HEK293 (cell line): ENCODE results near the gene IRF6.

Experiments
- HOXA7 ChIP-seq: sonication (generic); formaldehyde crosslinking; IDR thresholded peaks from 2 replicates; pipeline ENCODE4 v1.8.1; 2022; ENCODE audit warnings: missing genetic modification reagents, borderline replicate concordance
- OSR2 ChIP-seq: fragments of 450-650 bp; formaldehyde crosslinking; IDR thresholded peaks from 2 replicates; pipeline ENCODE4 v1.5.1; 2016; ENCODE audit warnings: missing biosample characterization, missing genetic modification characterization
- PRDM2 ChIP-seq: fragments of 450-650 bp; formaldehyde crosslinking; IDR thresholded peaks from 2 replicates; pipeline ENCODE4 v1.5.1; 2016; ENCODE audit warnings: missing biosample characterization, missing genetic modification characterization, borderline replicate concordance
- ZBTB49 ChIP-seq: fragments of 450-650 bp; formaldehyde crosslinking; IDR thresholded peaks from 2 replicates; pipeline ENCODE4 v1.5.1; 2016; ENCODE audit warnings: missing biosample characterization, missing genetic modification characterization, low read depth
- ZNF146 ChIP-seq: fragments of 450-650 bp; formaldehyde crosslinking; IDR thresholded peaks from 2 replicates; pipeline ENCODE4 v1.5.1; 2016; ENCODE audit warnings: missing biosample characterization, missing genetic modification characterization
- ZNF202 ChIP-seq: fragments of 450-650 bp; formaldehyde crosslinking; IDR thresholded peaks from 2 replicates; pipeline ENCODE4 v1.5.1; 2016; ENCODE audit warnings: missing biosample characterization, missing genetic modification characterization, borderline replicate concordance
- ZNF274 ChIP-seq, 2 experiments: fragments of 200-500 bp in 1 of 2; fragments of 450-650 bp in 1 of 2; sonication (Bioruptor generic) in 1 of 2; formaldehyde crosslinking in 1 of 2; IDR thresholded peaks; 2 replicates each; pipeline versions ENCODE4 v1.5.1 to v1.6.1; 2014 to 2016; ENCODE audit warnings: borderline replicate concordance in 1 of 2, inconsistent platforms in 1 of 2, low read length in 1 of 2, missing biosample characterization in 1 of 2, missing genetic modification characterization in 1 of 2
- TF ChIP-seq, protein P1 (sequence below): fragments of 450-650 bp; formaldehyde crosslinking; IDR thresholded peaks from 2 replicates; pipeline ENCODE4 v1.5.1; 2016; ENCODE audit warnings: missing biosample characterization, missing genetic modification characterization
- TF ChIP-seq, protein P2 (sequence below): fragments of 450-650 bp; formaldehyde crosslinking; IDR thresholded peaks from 2 replicates; pipeline ENCODE4 v1.5.1; 2016; ENCODE audit warnings: missing biosample characterization, missing genetic modification characterization

GRCh38 chr1:209755926-209756614 lies 49.9 kb downstream of the IRF6 start, which contains the start of gene TRAF3IP3:
- TF ChIP-seq, protein P1, sequence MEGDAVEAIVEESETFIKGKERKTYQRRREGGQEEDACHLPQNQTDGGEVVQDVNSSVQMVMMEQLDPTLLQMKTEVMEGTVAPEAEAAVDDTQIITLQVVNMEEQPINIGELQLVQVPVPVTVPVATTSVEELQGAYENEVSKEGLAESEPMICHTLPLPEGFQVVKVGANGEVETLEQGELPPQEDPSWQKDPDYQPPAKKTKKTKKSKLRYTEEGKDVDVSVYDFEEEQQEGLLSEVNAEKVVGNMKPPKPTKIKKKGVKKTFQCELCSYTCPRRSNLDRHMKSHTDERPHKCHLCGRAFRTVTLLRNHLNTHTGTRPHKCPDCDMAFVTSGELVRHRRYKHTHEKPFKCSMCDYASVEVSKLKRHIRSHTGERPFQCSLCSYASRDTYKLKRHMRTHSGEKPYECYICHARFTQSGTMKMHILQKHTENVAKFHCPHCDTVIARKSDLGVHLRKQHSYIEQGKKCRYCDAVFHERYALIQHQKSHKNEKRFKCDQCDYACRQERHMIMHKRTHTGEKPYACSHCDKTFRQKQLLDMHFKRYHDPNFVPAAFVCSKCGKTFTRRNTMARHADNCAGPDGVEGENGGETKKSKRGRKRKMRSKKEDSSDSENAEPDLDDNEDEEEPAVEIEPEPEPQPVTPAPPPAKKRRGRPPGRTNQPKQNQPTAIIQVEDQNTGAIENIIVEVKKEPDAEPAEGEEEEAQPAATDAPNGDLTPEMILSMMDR, result no peak
- TF ChIP-seq, protein P2, sequence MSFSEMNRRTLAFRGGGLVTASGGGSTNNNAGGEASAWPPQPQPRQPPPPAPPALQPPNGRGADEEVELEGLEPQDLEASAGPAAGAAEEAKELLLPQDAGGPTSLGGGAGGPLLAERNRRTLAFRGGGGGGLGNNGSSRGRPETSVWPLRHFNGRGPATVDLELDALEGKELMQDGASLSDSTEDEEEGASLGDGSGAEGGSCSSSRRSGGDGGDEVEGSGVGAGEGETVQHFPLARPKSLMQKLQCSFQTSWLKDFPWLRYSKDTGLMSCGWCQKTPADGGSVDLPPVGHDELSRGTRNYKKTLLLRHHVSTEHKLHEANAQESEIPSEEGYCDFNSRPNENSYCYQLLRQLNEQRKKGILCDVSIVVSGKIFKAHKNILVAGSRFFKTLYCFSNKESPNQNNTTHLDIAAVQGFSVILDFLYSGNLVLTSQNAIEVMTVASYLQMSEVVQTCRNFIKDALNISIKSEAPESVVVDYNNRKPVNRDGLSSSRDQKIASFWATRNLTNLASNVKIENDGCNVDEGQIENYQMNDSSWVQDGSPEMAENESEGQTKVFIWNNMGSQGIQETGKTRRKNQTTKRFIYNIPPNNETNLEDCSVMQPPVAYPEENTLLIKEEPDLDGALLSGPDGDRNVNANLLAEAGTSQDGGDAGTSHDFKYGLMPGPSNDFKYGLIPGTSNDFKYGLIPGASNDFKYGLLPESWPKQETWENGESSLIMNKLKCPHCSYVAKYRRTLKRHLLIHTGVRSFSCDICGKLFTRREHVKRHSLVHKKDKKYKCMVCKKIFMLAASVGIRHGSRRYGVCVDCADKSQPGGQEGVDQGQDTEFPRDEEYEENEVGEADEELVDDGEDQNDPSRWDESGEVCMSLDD, result no peak
- TF ChIP-seq PRDM2 (tag by site-specific recombination), result no peak
- no peak for TF ChIP-seq ZNF274 (IDR thresholded peaks at IDR 0.05; ENCODE audit: low read length)
- no peak for TF ChIP-seq ZNF274 (tag by site-specific recombination; IDR thresholded peaks at IDR 0.05; ENCODE audit: borderline replicate concordance)
- no peak for TF ChIP-seq HOXA7 (CRISPR knock-in tag)
- TF ChIP-seq ZNF202, result no peak
- no peak for TF ChIP-seq OSR2 (tag by site-specific recombination)
- TF ChIP-seq ZBTB49 (tag by site-specific recombination), result no peak
- no peak for TF ChIP-seq ZNF146 (tag by site-specific recombination)
